Suprapubic skin (tissue), 4 donors: Measurements from ENCODE around the gene FTSJ3. TPM values are rescaled to one million over a fixed set of nuclear protein-coding genes. Genes with fewer than 3 reads are reported as not detected.
"Not testable (repeated sequence)": the region's sequence is repeated elsewhere in the genome, so short reads cannot be mapped to it uniquely, and the experiment has no call there.

Experiments
- DNase-seq, 2 donors: peaks; one replicate each; pipeline ENCODE4 v3.0.0-alpha.2; 2019; ENCODE audit warnings: low spot score in 2 of 2
- H3K27ac ChIP-seq: fragments of 200-600 bp; sonication (generic); one replicate; pipeline ENCODE4 v1.5.1; 2019
- H3K27me3 ChIP-seq: fragments of 200-600 bp; sonication (generic); one replicate; pipeline ENCODE4 v1.5.1; 2019
- H3K36me3 ChIP-seq: fragments of 200-600 bp; sonication (generic); one replicate; pipeline ENCODE4 v1.5.1; 2019
- H3K4me1 ChIP-seq: fragments of 200-600 bp; sonication (generic); one replicate; pipeline ENCODE4 v1.5.1; 2019
- H3K4me3 ChIP-seq: fragments of 200-600 bp; sonication (generic); one replicate; pipeline ENCODE4 v1.5.1; 2019; ENCODE audit warnings: mild to moderate bottlenecking
- H3K9me3 ChIP-seq: fragments of 200-600 bp; sonication (generic); one replicate; pipeline ENCODE4 v1.5.1; 2019
- CTCF ChIP-seq, 2 donors: fragments of 200-600 bp in 1 of 2; fragments of 450-650 bp in 1 of 2; sonication (generic) in 1 of 2; IDR thresholded peaks; one replicate each; pipeline ENCODE4 v1.5.1; 2016 to 2019; ENCODE audit warnings: antibody characterized with exemption in 2 of 2, mild to moderate bottlenecking in 1 of 2, moderate library complexity in 1 of 2
- EP300 ChIP-seq: sonication (generic); formaldehyde crosslinking; IDR thresholded peaks from one replicate; pipeline ENCODE4 v1.6.1; 2017; ENCODE audit warnings: antibody characterized with exemption
- POLR2A ChIP-seq, 2 donors: fragments of 450-650 bp; IDR thresholded peaks; one replicate each; pipeline ENCODE4 v1.6.1; 2017; ENCODE audit warnings: antibody characterized with exemption in 2 of 2, mild to moderate bottlenecking in 2 of 2, moderate library complexity in 2 of 2
- POLR2AphosphoS5 ChIP-seq, 3 donors: sonication (generic); formaldehyde crosslinking; IDR thresholded peaks; one replicate each; pipeline ENCODE4 v1.6.1; 2017; ENCODE audit warnings: antibody characterized with exemption in 3 of 3
- WGBS: methylation state at CpG from one replicate; pipeline ENCODE4 v1.1.5; 2018; 5-methylcytosine and 5-hydroxymethylcytosine counted together
- total RNA-seq, 4 donors: library from RNA; depleted of rRNA; stranded (reverse); fragments of >200 nt; gene quantifications; one replicate each; pipeline ENCODE4 v1.1.0, GENCODE V29; 2016

Gene FTSJ3
- total RNA-seq, 4 donors from 2014 or later: 46.4 to 54.7 (median 48.4) TPM

- 91% methylated on average over 3 of the region's 3 CpGs for WGBS
- no peak for TF ChIP-seq POLR2A (IDR thresholded peaks at IDR 0.05)
- no peak for TF ChIP-seq POLR2AphosphoS5 (IDR thresholded peaks at IDR 0.05)
- no peak for TF ChIP-seq EP300
- no peak for TF ChIP-seq CTCF (IDR thresholded peaks at IDR 0.05)
- Histone ChIP-seq H3K36me3 (no peaks in the 10 kb centered on the region), H3K4me1 (no peaks in the 10 kb centered on the region), H3K27ac (no peak overlapping the region), H3K4me3 (no peak overlapping the region), H3K9me3 (no peaks in the 10 kb centered on the region), H3K27me3 (no peaks in the 10 kb centered on the region)
- no peak for DNase-seq
Observed at GRCh38 chr17:63859257-63859656, 31.8 kb upstream of the FTSJ3 start.

- H3K27me3 ChIP-seq, H3K9me3 ChIP-seq, DNase-seq, H3K36me3 ChIP-seq, H3K4me3 ChIP-seq, H3K27ac ChIP-seq, H3K4me1 ChIP-seq: not testable (repeated sequence)
- WGBS: 87% methylated on average over 8 of the region's 8 CpGs
Observed at GRCh38 chr17:63856425-63856824, 29.0 kb upstream of the FTSJ3 start.

- H3K4me1 ChIP-seq: no peaks in the 10 kb centered on the region
- H3K27me3 ChIP-seq: no peaks in the 10 kb centered on the region
- no peak overlapping the region for H3K27ac ChIP-seq
- H3K9me3 ChIP-seq: no peaks in the 10 kb centered on the region
- TF ChIP-seq POLR2A (IDR thresholded peaks at IDR 0.05) (no peak), POLR2AphosphoS5 (IDR thresholded peaks at IDR 0.05) (no peak), CTCF (IDR thresholded peaks at IDR 0.05) (no peak), EP300 (no peak)
- no peak for DNase-seq
- WGBS: 93% methylated on average over 8 of the region's 8 CpGs
- no peaks in the 10 kb centered on the region for H3K36me3 ChIP-seq
- H3K4me3 ChIP-seq: no peak overlapping the region
Observed at GRCh38 chr17:63855185-63855584, 27.7 kb upstream of the FTSJ3 start.

GRCh38 chr17:63854709-63855108 lies 27.2 kb upstream of the FTSJ3 start:
- Histone ChIP-seq H3K27me3 (no peaks in the 10 kb centered on the region), H3K4me1 (no peaks in the 10 kb centered on the region), H3K27ac (no peak overlapping the region), H3K9me3 (no peaks in the 10 kb centered on the region), H3K36me3 (no peaks in the 10 kb centered on the region), H3K4me3 (no peak overlapping the region)
- TF ChIP-seq POLR2A (IDR thresholded peaks at IDR 0.05): no peak
- TF ChIP-seq EP300: no peak
- TF ChIP-seq CTCF (IDR thresholded peaks at IDR 0.05): no peak
- TF ChIP-seq POLR2AphosphoS5 (IDR thresholded peaks at IDR 0.05): no peak
- WGBS: 82% methylated on average over 5 of the region's 5 CpGs
- no peak for DNase-seq

- Histone ChIP-seq H3K9me3 (no peaks in the 10 kb centered on the region), H3K4me3 (no peak overlapping the region), H3K36me3 (no peaks in the 10 kb centered on the region), H3K27me3 (no peaks in the 10 kb centered on the region), H3K27ac (no peak overlapping the region), H3K4me1 (peaks cover 10% of the 10 kb centered on the region)
- WGBS: 95% methylated on average over 2 of the region's 2 CpGs
- no peak for DNase-seq
- TF ChIP-seq EP300: no peak
- TF ChIP-seq POLR2AphosphoS5 (IDR thresholded peaks at IDR 0.05): no peak
- no peak for TF ChIP-seq POLR2A (IDR thresholded peaks at IDR 0.05)
- TF ChIP-seq CTCF (IDR thresholded peaks at IDR 0.05): no peak
Observed at GRCh38 chr17:63853260-63853659, 25.8 kb upstream of the FTSJ3 start.

- Histone ChIP-seq H3K4me1 (peaks cover 10% of the 10 kb centered on the region), H3K9me3 (no peaks in the 10 kb centered on the region), H3K27me3 (no peaks in the 10 kb centered on the region), H3K4me3 (no peak overlapping the region), H3K27ac (no peak overlapping the region), H3K36me3 (no peaks in the 10 kb centered on the region)
- no peak for TF ChIP-seq POLR2AphosphoS5 (IDR thresholded peaks at IDR 0.05)
- TF ChIP-seq POLR2A (IDR thresholded peaks at IDR 0.05): no peak
- no peak for TF ChIP-seq CTCF (IDR thresholded peaks at IDR 0.05)
- TF ChIP-seq EP300: no peak
- no peak for DNase-seq
- 90% methylated on average over 9 of the region's 9 CpGs for WGBS
Observed at GRCh38 chr17:63850401-63850800, 22.9 kb upstream of the FTSJ3 start.
